Tibial artery (tissue), 4 donors: ENCODE data around the gene AGPS.

Experiments used
- DNase-seq, 2 donors: peaks; one replicate each; pipeline ENCODE4 v3.0.0-alpha.2; 2019
- H3K27ac ChIP-seq, 2 donors: fragments of 200-600 bp; sonication (generic) in 1 of 2; 1 replicate in 1 of 2; 2 replicates in 1 of 2; pipeline ENCODE4 v1.5.1; 2018 to 2019; ENCODE audit warnings: mild to moderate bottlenecking in 1 of 2
- H3K27me3 ChIP-seq, 2 donors: fragments of 200-600 bp; sonication (generic) in 1 of 2; one replicate each; pipeline versions ENCODE4 v1.5.1 to v1.6.0; 2016 to 2019
- H3K36me3 ChIP-seq, 3 donors: fragments of 200-600 bp; sonication (generic) in 2 of 3; one replicate each; pipeline ENCODE4 v1.5.1; 2016 to 2019; ENCODE audit warnings: mild to moderate bottlenecking in 2 of 3
- H3K4me1 ChIP-seq, 4 donors: fragments of 200-600 bp; sonication (generic) in 2 of 4; 1 replicate in 3 of 4; 2 replicates in 1 of 4; pipeline ENCODE4 v1.5.1; 2016 to 2019
- H3K4me3 ChIP-seq, 2 donors: fragments of 200-600 bp; sonication (generic) in 1 of 2; 1 replicate in 1 of 2; 2 replicates in 1 of 2; pipeline ENCODE4 v1.5.1; 2018 to 2019; ENCODE audit warnings: mild to moderate bottlenecking in 2 of 2
- H3K9me3 ChIP-seq, 3 donors: fragments of 200-600 bp; sonication (generic) in 1 of 3; one replicate each; pipeline ENCODE4 v1.5.1; 2016 to 2019
- intact Hi-C: fragments of 100-400 bp; cut with DNase I; formaldehyde crosslinking; loops from one replicate; pipeline ENCODE4 v1.15.0; 2023; ENCODE audit warnings: low total_unique reads
- TF ChIP-seq, protein P1 (sequence below), 2 experiments: fragments of 200-600 bp in 1 of 2; fragments of 450-650 bp in 1 of 2; IDR thresholded peaks; one replicate each; pipeline ENCODE4 v1.5.1; 2017 to 2019; ENCODE audit warnings: antibody characterized with exemption in 2 of 2, mild to moderate bottlenecking in 1 of 2, moderate library complexity in 1 of 2

AGPS gene

DNA sequence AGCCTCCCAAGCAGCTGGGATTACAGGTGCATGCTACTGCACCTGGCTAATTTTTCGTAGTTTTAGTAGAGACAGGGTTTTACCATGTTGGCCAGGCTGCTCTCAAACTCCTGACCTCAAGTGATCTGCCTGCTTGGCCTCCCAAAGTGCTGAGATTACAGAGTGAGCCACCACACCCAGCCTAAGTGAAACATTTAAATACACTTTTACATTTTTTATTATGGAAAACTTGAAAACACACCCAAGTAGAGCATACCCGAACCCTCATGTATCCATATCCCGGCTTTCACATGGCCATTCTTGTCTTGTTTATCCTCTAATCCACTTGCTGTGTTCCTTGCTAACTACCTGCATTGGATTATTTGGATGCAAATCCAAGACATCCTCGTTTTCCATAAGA is 13.2 kb upstream of the AGPS start:
- intact Hi-C loops, result no loop called here

DNA sequence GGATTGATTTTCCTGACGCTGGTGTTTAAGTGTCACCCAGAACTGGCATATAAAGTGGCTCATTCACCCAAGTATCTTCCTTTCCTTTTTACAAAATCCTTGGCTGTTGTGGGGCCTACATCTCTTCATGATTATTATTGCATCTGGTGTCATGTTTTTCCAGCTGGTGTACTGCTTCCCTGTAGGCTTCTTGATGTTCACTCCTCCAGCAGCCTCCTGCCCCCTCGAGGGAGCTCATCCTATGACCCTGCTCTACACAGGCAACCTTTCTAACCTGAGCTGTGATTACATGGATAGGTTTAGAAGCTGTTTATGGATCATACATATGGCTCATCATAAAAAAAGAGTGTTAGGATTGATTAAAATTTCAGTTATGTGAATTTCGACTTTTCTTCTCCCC is 12.4 kb upstream of the AGPS start:
- no peaks in the 10 kb centered on the region for H3K4me1 ChIP-seq
- TF ChIP-seq, protein P1, sequence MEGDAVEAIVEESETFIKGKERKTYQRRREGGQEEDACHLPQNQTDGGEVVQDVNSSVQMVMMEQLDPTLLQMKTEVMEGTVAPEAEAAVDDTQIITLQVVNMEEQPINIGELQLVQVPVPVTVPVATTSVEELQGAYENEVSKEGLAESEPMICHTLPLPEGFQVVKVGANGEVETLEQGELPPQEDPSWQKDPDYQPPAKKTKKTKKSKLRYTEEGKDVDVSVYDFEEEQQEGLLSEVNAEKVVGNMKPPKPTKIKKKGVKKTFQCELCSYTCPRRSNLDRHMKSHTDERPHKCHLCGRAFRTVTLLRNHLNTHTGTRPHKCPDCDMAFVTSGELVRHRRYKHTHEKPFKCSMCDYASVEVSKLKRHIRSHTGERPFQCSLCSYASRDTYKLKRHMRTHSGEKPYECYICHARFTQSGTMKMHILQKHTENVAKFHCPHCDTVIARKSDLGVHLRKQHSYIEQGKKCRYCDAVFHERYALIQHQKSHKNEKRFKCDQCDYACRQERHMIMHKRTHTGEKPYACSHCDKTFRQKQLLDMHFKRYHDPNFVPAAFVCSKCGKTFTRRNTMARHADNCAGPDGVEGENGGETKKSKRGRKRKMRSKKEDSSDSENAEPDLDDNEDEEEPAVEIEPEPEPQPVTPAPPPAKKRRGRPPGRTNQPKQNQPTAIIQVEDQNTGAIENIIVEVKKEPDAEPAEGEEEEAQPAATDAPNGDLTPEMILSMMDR (IDR thresholded peaks at IDR 0.05), result no peak
- intact Hi-C loops, result no loop called here
- no peak for DNase-seq
- H3K27ac ChIP-seq, result no peak overlapping the region
- H3K36me3 ChIP-seq, result peaks cover 0 to 4% (median 0%) of the 10 kb centered on the region in 3 donors
- H3K4me3 ChIP-seq, result no peak overlapping the region
- H3K9me3 ChIP-seq, result no peaks in the 10 kb centered on the region
- H3K27me3 ChIP-seq, result no peaks in the 10 kb centered on the region

More for the DNA sequence above, 13.2 kb upstream of the AGPS start:
- DNase-seq, result no peak
- TF ChIP-seq, protein P1 (IDR thresholded peaks at IDR 0.05), result no peak
- Histone ChIP-seq H3K4me3 (no peak overlapping the region), H3K36me3 (peaks cover 0 to 4% (median 0%) of the 10 kb centered on the region in 3 donors), H3K4me1 (no peaks in the 10 kb centered on the region), H3K9me3 (no peaks in the 10 kb centered on the region), H3K27me3 (no peaks in the 10 kb centered on the region), H3K27ac (no peak overlapping the region)

DNA sequence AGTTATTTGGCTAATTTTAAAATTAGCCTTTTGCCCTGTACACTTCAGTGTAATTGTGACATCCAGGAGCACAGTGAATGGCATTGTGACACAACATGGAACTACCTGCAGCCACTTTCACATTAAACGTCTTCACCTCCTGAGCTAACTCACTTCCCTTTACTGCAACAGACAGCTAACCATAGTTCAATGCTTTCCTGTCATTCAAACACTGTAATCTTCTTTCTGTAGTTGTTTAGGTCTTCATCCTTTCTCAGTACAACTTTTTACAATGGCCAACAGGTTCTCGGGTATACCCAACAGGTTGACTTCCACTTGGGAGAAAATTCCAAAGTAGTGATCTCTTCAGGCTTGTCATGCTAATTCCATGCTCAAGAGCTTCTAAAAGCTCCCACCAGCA is 8.6 kb upstream of the AGPS start:
- H3K4me3 ChIP-seq, result no peak overlapping the region
- TF ChIP-seq, protein P1 (IDR thresholded peaks at IDR 0.05), result no peak
- H3K4me1 ChIP-seq, result no peaks in the 10 kb centered on the region
- H3K27me3 ChIP-seq, result no peaks in the 10 kb centered on the region
- DNase-seq, result no peak
- H3K36me3 ChIP-seq, result peaks cover 0 to 4% (median 0%) of the 10 kb centered on the region in 3 donors
- no peak overlapping the region for H3K27ac ChIP-seq
- H3K9me3 ChIP-seq, result no peaks in the 10 kb centered on the region
- intact Hi-C loops, result no loop called here

DNA sequence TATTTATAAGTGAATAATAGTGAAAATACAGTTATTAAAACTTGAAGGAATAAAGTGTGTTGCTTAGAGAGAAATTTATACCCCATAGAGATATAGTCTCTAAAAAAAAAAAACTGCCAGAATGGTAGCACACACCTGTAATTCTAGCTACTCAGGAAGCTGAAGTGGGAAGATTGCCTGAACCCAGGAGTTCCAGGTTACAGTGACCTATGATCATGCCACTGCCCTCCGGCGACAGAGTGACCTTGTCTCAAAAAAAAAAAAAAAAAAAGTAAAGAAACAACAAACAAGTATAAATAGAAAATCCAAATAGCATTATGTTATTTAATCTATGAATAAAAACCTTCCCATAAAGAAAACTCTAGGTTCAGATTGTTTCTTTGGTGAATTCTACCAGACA is 7.4 kb upstream of the AGPS start:
- DNase-seq, result no peak

DNA sequence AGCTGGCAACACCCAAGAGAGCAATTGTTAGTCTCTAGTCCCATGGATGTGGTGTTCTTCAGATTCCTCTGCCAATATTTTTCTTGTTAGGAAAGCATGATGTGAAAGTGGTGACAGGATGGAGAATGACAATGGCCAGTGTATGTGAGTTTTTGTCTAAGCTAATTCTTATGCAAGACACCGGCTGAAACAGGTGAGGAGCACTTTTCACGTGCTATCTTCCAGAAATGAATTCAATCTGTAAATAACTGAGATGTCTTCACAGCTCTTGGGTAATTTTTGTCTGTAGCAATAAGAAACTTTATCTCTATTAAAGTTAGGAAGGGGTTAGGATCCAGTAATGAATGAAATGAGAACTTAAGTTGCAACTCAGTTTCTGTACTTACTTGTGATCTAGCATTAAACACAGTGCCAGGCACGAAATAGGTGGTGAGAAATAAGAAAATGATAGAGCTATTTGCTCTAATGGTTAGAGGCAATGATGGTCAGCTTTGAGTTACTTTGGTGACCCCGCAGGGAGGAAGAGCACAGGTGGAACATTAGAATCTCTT is 676 bp upstream of the AGPS start:
- intact Hi-C loops, result no loop called here
- no peak for DNase-seq
- Histone ChIP-seq H3K9me3 (no peaks in the 10 kb centered on the region), H3K4me3 (peak overlapping the region; percentile 72 to 85), H3K27me3 (no peaks in the 10 kb centered on the region), H3K4me1 (peaks cover 0 to 25% (median 12%) of the 10 kb centered on the region in 4 donors), H3K27ac (peak overlapping the region; percentile 70 to 78), H3K36me3 (no peaks in the 10 kb centered on the region)
- TF ChIP-seq, protein P1 (IDR thresholded peaks at IDR 0.05), result no peak

More for the DNA sequence above, 7.4 kb upstream of the AGPS start:
- no peaks in the 10 kb centered on the region for H3K27me3 ChIP-seq
- H3K36me3 ChIP-seq, result peaks cover 0 to under 1% (median 0%) of the 10 kb centered on the region in 3 donors
- intact Hi-C loops, result no loop called here
- no peaks in the 10 kb centered on the region for H3K4me1 ChIP-seq
- H3K4me3 ChIP-seq, result no peak overlapping the region
- TF ChIP-seq, protein P1 (IDR thresholded peaks at IDR 0.05), result no peak
- no peak overlapping the region for H3K27ac ChIP-seq
- no peaks in the 10 kb centered on the region for H3K9me3 ChIP-seq
